H1 (cell line): ENCODE data around the gene KTN1. TPM values are rescaled to one million over a fixed set of nuclear protein-coding genes. Genes with fewer than 3 reads are reported as not detected.

Source experiments
- CTCF ChIA-PET: fragments of 300-600 bp; sonication (Branson Sonifier 250); formaldehyde crosslinking; loops from one replicate; lab custom pipeline; 2021; ENCODE audit not compliant: partially characterized antibody; lab: Charles Lee
- POLR2A ChIA-PET: fragments of 300-600 bp; sonication (Branson Sonifier 250); formaldehyde crosslinking; loops from one replicate; lab custom pipeline; 2021; ENCODE audit warnings: inconsistent platforms; ENCODE audit not compliant: partially characterized antibody; lab: Charles Lee
- DNase-seq, 2 experiments: peaks; one replicate each; pipeline versions ENCODE4 v3.0.0 to v3.0.0-alpha.2; 2010 to 2022; ENCODE audit warnings: low spot score in 2 of 2, low read depth in 1 of 2, mixed read lengths in 1 of 2
- FAIRE-seq: peaks from 2 replicates; lab custom pipeline; 2011; peaks lifted over from hg19 to GRCh38; lab: Jason Lieb, UNC
- H2AFZ ChIP-seq: 2 replicates; pipeline ENCODE4 v1.8.1; 2012; ENCODE audit warnings: low read length, inconsistent platforms
- H2AK5ac ChIP-seq: 2 replicates; pipeline ENCODE4 v1.6.1; 2013; ENCODE audit warnings: low read depth, low read length
- H2BK120ac ChIP-seq: replicated peaks from 2 replicates; pipeline ENCODE3; 2013; ENCODE audit warnings: low read depth, low read length, inconsistent platforms
- H2BK12ac ChIP-seq: 2 replicates; pipeline ENCODE4 v1.6.1; 2013; ENCODE audit warnings: low read depth, low read length
- H2BK15ac ChIP-seq: 2 replicates; pipeline ENCODE4 v1.6.1; 2013; ENCODE audit warnings: low read length
- H2BK20ac ChIP-seq: 2 replicates; pipeline ENCODE4 v1.6.1; 2013; ENCODE audit warnings: low read length
- H2BK5ac ChIP-seq: 2 replicates; pipeline ENCODE4 v1.6.1; 2013; ENCODE audit warnings: low read depth, low read length
- H3K14ac ChIP-seq: 2 replicates; pipeline ENCODE4 v1.6.1; 2013; ENCODE audit warnings: inconsistent platforms; ENCODE audit not compliant: insufficient read length
- H3K18ac ChIP-seq: 2 replicates; pipeline ENCODE4 v1.6.1; 2013; ENCODE audit warnings: low read length; ENCODE audit errors: extremely low read depth
- H3K23ac ChIP-seq: 2 replicates; pipeline ENCODE4 v1.6.1; 2013; ENCODE audit warnings: inconsistent platforms; ENCODE audit not compliant: insufficient read length
- H3K23me2 ChIP-seq: 2 replicates; pipeline ENCODE4 v1.6.1; 2013; ENCODE audit warnings: low read depth, low read length
- H3K27ac ChIP-seq: 2 replicates; pipeline ENCODE4 v1.6.1; 2011; ENCODE audit warnings: low read depth, low read length, inconsistent platforms
- H3K27me3 ChIP-seq, 4 experiments: replicated peaks in 1 of 4; 1 replicate in 1 of 4; 2 replicates in 3 of 4; pipeline versions ENCODE4 v1.6.1 to v1.8.1; 2011 to 2013; ENCODE audit warnings: low read length in 3 of 4, mild to moderate bottlenecking in 3 of 4, inconsistent platforms in 2 of 4, mixed read lengths in 2 of 4, moderate library complexity in 1 of 4; ENCODE audit not compliant: control insufficient read depth in 3 of 4, insufficient read depth in 3 of 4; ENCODE audit errors: extremely low read depth in 1 of 4
- H3K36me3 ChIP-seq, 4 experiments: 2 replicates each; pipeline versions ENCODE4 v1.6.1 to v1.8.1; 2011 to 2013; ENCODE audit warnings: mild to moderate bottlenecking in 4 of 4, low read length in 3 of 4, moderate library complexity in 2 of 4, control low read depth in 1 of 4, inconsistent platforms in 1 of 4; ENCODE audit not compliant: insufficient read depth in 4 of 4, control insufficient read depth in 2 of 4
- H3K4ac ChIP-seq: replicated peaks from 2 replicates; pipeline ENCODE3; 2013; ENCODE audit warnings: low read length, low read depth, mixed read lengths, inconsistent platforms; ENCODE audit not compliant: insufficient read length
- H3K4me1 ChIP-seq, 4 experiments: replicated peaks in 1 of 4; 1 replicate in 1 of 4; 2 replicates in 3 of 4; pipeline versions ENCODE4 v1.6.1 to v1.8.1; 2011 to 2013; ENCODE audit warnings: low read length in 3 of 4, inconsistent platforms in 2 of 4, mixed read lengths in 1 of 4; ENCODE audit not compliant: insufficient read depth in 4 of 4, control insufficient read depth in 3 of 4
- H3K4me2 ChIP-seq, 2 experiments: 2 replicates each; pipeline versions ENCODE4 v1.6.1 to v1.8.1; 2011 to 2013; ENCODE audit warnings: low read depth in 2 of 2, low read length in 2 of 2, control low read depth in 1 of 2, inconsistent platforms in 1 of 2, mild to moderate bottlenecking in 1 of 2; ENCODE audit not compliant: insufficient read depth in 1 of 2
- H3K4me3 ChIP-seq, 4 experiments: fragments of 200-600, 300-600 bp in 1 of 4; sonication (generic), shearing (Covaris generic), sonication (Bioruptor Twin) in 1 of 4; 2 replicates each; pipeline versions ENCODE4 v1.5.1 to v1.8.1; 2011 to 2016; ENCODE audit warnings: low read length in 4 of 4, low read depth in 3 of 4, control low read depth in 2 of 4, inconsistent platforms in 2 of 4, mild to moderate bottlenecking in 2 of 4, mixed read lengths in 1 of 4, moderate library complexity in 1 of 4; ENCODE audit not compliant: insufficient read depth in 2 of 4; ENCODE audit errors: extremely low read depth in 1 of 4
- H3K56ac ChIP-seq: replicated peaks from 2 replicates; pipeline ENCODE3; 2013; ENCODE audit warnings: low read depth, mild to moderate bottlenecking, mixed read lengths, low read length, inconsistent platforms; ENCODE audit not compliant: insufficient read length
- H3K79me1 ChIP-seq: 2 replicates; pipeline ENCODE4 v1.6.1; 2013; ENCODE audit warnings: low read depth, low read length, control low read depth
- H3K79me2 ChIP-seq, 2 experiments: 2 replicates each; pipeline versions ENCODE4 v1.6.1 to v1.8.1; 2012 to 2013; ENCODE audit warnings: low read length in 2 of 2, mild to moderate bottlenecking in 2 of 2, inconsistent platforms in 1 of 2; ENCODE audit not compliant: insufficient read depth in 2 of 2, control insufficient read depth in 1 of 2
- H3K9ac ChIP-seq, 4 experiments: replicated peaks in 1 of 4; 1 replicate in 1 of 4; 2 replicates in 3 of 4; pipeline versions ENCODE4 v1.6.1 to v1.8.1; 2011 to 2013; ENCODE audit warnings: low read depth in 3 of 4, low read length in 3 of 4, control low read depth in 2 of 4, mild to moderate bottlenecking in 2 of 4, moderate library complexity in 2 of 4, inconsistent platforms in 1 of 4; ENCODE audit errors: extremely low read depth in 1 of 4
- H3K9me3 ChIP-seq, 2 experiments: 2 replicates each; pipeline versions ENCODE4 v1.6.1 to v1.8.1; 2012 to 2013; ENCODE audit warnings: mild to moderate bottlenecking in 2 of 2, moderate library complexity in 2 of 2, control low read depth in 1 of 2, inconsistent platforms in 1 of 2, low read depth in 1 of 2, low read length in 1 of 2, mixed read lengths in 1 of 2; ENCODE audit not compliant: insufficient read depth in 2 of 2
- H4K20me1 ChIP-seq, 2 experiments: replicated peaks in 1 of 2; 2 replicates each; pipeline versions ENCODE3 to v1.8.1; 2011 to 2013; ENCODE audit warnings: inconsistent platforms in 2 of 2, low read length in 2 of 2, mild to moderate bottlenecking in 1 of 2; ENCODE audit not compliant: insufficient read depth in 2 of 2, control insufficient read depth in 1 of 2
- H4K5ac ChIP-seq: 2 replicates; pipeline ENCODE4 v1.6.1; 2013; ENCODE audit warnings: low read length, low read depth, mixed read lengths, inconsistent platforms; ENCODE audit not compliant: insufficient read length
- H4K8ac ChIP-seq: 2 replicates; pipeline ENCODE4 v1.8.0; 2013; ENCODE audit warnings: mild to moderate bottlenecking, moderate library complexity, low read length, inconsistent platforms; ENCODE audit not compliant: insufficient read depth; ENCODE audit errors: extremely low read depth
- H4K91ac ChIP-seq: replicated peaks from 2 replicates; pipeline ENCODE3; 2013; ENCODE audit warnings: low read length, mixed read lengths, inconsistent platforms; ENCODE audit not compliant: insufficient read length
- CBX8 ChIP-seq: fragments of 300-800, 300-1000 bp; sonication (generic); IDR thresholded peaks from 2 replicates; pipeline ENCODE4 v1.7.1; 2016; ENCODE audit warnings: low read depth, low read length, borderline replicate concordance
- CEBPB ChIP-seq: IDR thresholded peaks from 2 replicates; pipeline ENCODE4 v1.6.1; 2012; ENCODE audit warnings: low read depth, low read length
- WGBS, 2 experiments: shearing (Covaris generic) in 1 of 2; methylation state at CpG; one replicate each; pipeline versions ENCODE4 v1.1.6 to v1.1.7; 2013 to 2015; ENCODE audit warnings: low lambda C conversion rate in 2 of 2, mixed read lengths in 2 of 2, inconsistent platforms in 1 of 2, low coverage in 1 of 2, missing lambda C conversion rate in 1 of 2; ENCODE audit not compliant: insufficient replicate concordance in 2 of 2, insufficient coverage in 1 of 2, insufficient read length in 1 of 2; ENCODE audit errors: extremely low coverage in 1 of 2, missing lambda C conversion rate in 1 of 2; 5-methylcytosine and 5-hydroxymethylcytosine counted together
- polyA plus RNA-seq, 7 experiments: library from polyadenylated mRNA; depleted of rRNA in 3 of 7; stranded (reverse) in 5 of 7; unstranded in 2 of 7; fragments of >200 nt in 5 of 7; fragments of 200-250 nt in 2 of 7; gene quantifications; 1 replicate in 5 of 7; 2 replicates in 1 of 7; 4 replicates in 1 of 7; pipeline versions ENCODE4 v1.2.1 to v1.2.3, GENCODE V29; 2011 to 2013; ENCODE audit warnings: missing spikeins in 2 of 7, mixed read lengths in 2 of 7
- total RNA-seq: library from RNA; stranded (reverse); fragmentation: NEBNext Ultra II Directional; extraction: Animal tissue kit (Norgen Biotek cat#: 25700); gene quantifications from 2 replicates; pipeline ENCODE4 v1.2.1, GENCODE V29; 2021

KTN1 gene
- total and polyA plus RNA-seq, 2 of the 8 experiments (the other 6 are each of a cell fraction or from before 2014, with no cell fraction given): 15.4 to 151 TPM

DNA sequence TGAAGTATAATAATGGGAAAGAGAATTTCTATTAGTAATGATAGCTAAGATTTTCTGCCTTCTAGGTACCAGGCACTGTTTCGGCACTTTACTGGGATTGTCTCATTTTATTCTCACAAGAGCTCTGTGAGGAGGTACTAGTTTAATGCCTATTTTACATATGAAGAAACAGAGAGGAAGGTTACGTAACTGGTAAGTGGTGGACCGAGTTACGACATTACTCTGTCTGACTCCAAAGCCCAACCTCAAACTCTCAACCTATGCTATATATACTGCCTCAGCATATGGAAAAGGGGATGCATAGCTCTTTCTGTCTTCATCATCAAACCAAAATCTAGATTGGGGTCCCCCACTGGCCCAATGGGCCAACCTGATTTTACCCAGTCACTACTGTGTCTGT, 133.5 kb downstream of the KTN1 start:
- 88% methylated on average over 4 of the region's 4 CpGs; no CpG with 5 or more reads in 1 of the 2 experiments for WGBS, 2 experiments
- no peak overlapping the region for H2AFZ ChIP-seq
- TF ChIP-seq CBX8 (no peak), CEBPB (peak; percentile 32; the same call in 1 of the 2 replicates)
- H4K91ac ChIP-seq: no peak overlapping the region
- no peak overlapping the region for H4K5ac ChIP-seq
- no peak overlapping the region for H3K9ac ChIP-seq
- no peak overlapping the region for H3K14ac ChIP-seq
- no peak overlapping the region for H3K23ac ChIP-seq
- H3K36me3 ChIP-seq: no peaks in the 10 kb centered on the region
- no peak for DNase-seq
- H3K79me2 ChIP-seq: no peaks in the 10 kb centered on the region
- H3K79me1 ChIP-seq: no peaks in the 10 kb centered on the region
- FAIRE-seq: no peak
- ChIA-PET POLR2A (interaction anchor here (0.6 kb wide), 1 partner anchor 82 kb away, joined by 3 read pairs; no protein-coding TSS in a partner anchor), CTCF (interaction anchor here (0.6 to 1.1 kb wide), 7 partner anchors 8 to 394 kb away, joined by 3 to 4 read pairs (median 3); partner anchors contain the start of gene TBPL2)
- no peak overlapping the region for H3K4me3 ChIP-seq
- H3K23me2 ChIP-seq: no peaks in the 10 kb centered on the region
- no peak overlapping the region for H2BK120ac ChIP-seq
- H3K9me3 ChIP-seq: no peaks in the 10 kb centered on the region
- no peak overlapping the region for H3K4me2 ChIP-seq
- no peak overlapping the region for H3K56ac ChIP-seq
- H4K20me1 ChIP-seq: no peaks in the 10 kb centered on the region
- no peaks in the 10 kb centered on the region; a peak in 1 of 7 replicates for H3K4me1 ChIP-seq
- H3K27ac ChIP-seq: no peak overlapping the region
- H3K27me3 ChIP-seq: no peaks in the 10 kb centered on the region
- H2BK20ac ChIP-seq: no peak overlapping the region
- no peak overlapping the region for H2BK15ac ChIP-seq
- H3K18ac ChIP-seq: no peak overlapping the region
- H2AK5ac ChIP-seq: no peak overlapping the region
- no peak overlapping the region for H2BK12ac ChIP-seq
- no peak overlapping the region for H3K4ac ChIP-seq
- H2BK5ac ChIP-seq: no peak overlapping the region
- no peak overlapping the region for H4K8ac ChIP-seq
